Activated T-helper 17 cell treated with anti-CD3 and anti-CD28 coated beads, Interleukin-2, amount 50 U/mL, for 72 hours (primary cell): Measurements from ENCODE around the gene SAMD14. TPM values are rescaled to one million over a fixed set of nuclear protein-coding genes. Genes with fewer than 3 reads are reported as not detected.

Experiments used
- ATAC-seq: fragments of 150-1000 bp; cut with Tn5 transposase; replicated peaks from 2 replicates; pipeline ENCODE4 v1.10.0; 2021; ENCODE audit warnings: mild to moderate bottlenecking, moderate library complexity
- H3K27ac Mint-ChIP-seq: one replicate; pipeline ENCODE4 v1.8.0; 2022; ENCODE audit warnings: mixed read lengths
- H3K27me3 Mint-ChIP-seq: one replicate; pipeline ENCODE4 v1.8.0; 2022; ENCODE audit warnings: mixed read lengths
- H3K36me3 Mint-ChIP-seq: one replicate; pipeline ENCODE4 v1.8.0; 2022; ENCODE audit warnings: low read depth, mild to moderate bottlenecking, mixed read lengths
- H3K4me1 Mint-ChIP-seq: one replicate; pipeline ENCODE4 v1.8.0; 2022; ENCODE audit warnings: mixed read lengths
- H3K4me3 Mint-ChIP-seq: one replicate; pipeline ENCODE4 v1.8.0; 2022; ENCODE audit warnings: mild to moderate bottlenecking, mixed read lengths
- H3K9me3 Mint-ChIP-seq: one replicate; pipeline ENCODE4 v1.8.0; 2022; ENCODE audit warnings: mixed read lengths
- total RNA-seq, 2 donors: library from RNA; stranded (reverse); gene quantifications; one replicate each; pipeline ENCODE4 v1.2.3, GENCODE V29; 2022

The SAMD14 gene
- total RNA-seq, 2 donors from 2014 or later: 0.84 to 6.9 TPM

- Mint-ChIP-seq H3K36me3 (no peaks in the 10 kb centered on the region), H3K4me1 (peaks cover 16% of the 10 kb centered on the region), H3K27me3 (no peaks in the 10 kb centered on the region), H3K9me3 (no peaks in the 10 kb centered on the region), H3K4me3 (peak overlapping the region; percentile 69), H3K27ac (peak overlapping the region; percentile 73)
- peak; percentile 67 for ATAC-seq
These were observed 39.3 kb upstream of the SAMD14 start for GRCh38 chr17:50169121-50169764.

- Mint-ChIP-seq H3K4me3 (peak overlapping the region; percentile 69), H3K9me3 (no peaks in the 10 kb centered on the region), H3K27me3 (no peaks in the 10 kb centered on the region), H3K27ac (peak overlapping the region; percentile 73), H3K4me1 (peaks cover 16% of the 10 kb centered on the region), H3K36me3 (no peaks in the 10 kb centered on the region)
- ATAC-seq: no peak
These were observed 38.4 kb upstream of the SAMD14 start for GRCh38 chr17:50168319-50168718.

DNA sequence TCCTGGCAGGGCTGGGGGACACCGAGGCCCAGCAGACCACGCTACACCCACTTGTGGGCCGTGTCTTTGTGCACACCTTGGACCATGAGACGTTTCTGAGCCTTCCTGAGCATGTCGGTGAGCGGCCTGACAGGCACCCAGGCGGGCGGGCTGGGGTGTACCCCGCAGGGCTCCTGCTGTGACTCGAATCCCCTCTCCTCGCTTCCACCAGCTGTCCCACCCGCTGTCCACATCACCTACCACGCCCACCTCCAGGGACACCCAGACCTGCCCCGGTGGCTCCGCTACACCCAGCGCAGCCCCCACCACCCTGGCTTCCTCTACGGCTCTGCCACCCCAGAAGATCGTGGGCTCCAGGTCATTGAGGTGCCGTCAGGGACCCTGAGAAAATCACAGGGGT, 37.4 kb upstream of the SAMD14 start:
- peaks cover 21% of the 10 kb centered on the region for H3K4me1 Mint-ChIP-seq
- H3K9me3 Mint-ChIP-seq: no peaks in the 10 kb centered on the region
- no peaks in the 10 kb centered on the region for H3K36me3 Mint-ChIP-seq
- H3K27me3 Mint-ChIP-seq: no peaks in the 10 kb centered on the region
- no peak overlapping the region for H3K4me3 Mint-ChIP-seq
- ATAC-seq: no peak
- H3K27ac Mint-ChIP-seq: no peak overlapping the region

GRCh38 chr17:50166518-50167181, 36.7 kb upstream of the SAMD14 start:
- Mint-ChIP-seq H3K27me3 (no peaks in the 10 kb centered on the region), H3K9me3 (no peaks in the 10 kb centered on the region), H3K27ac (no peak overlapping the region), H3K4me1 (peaks cover 28% of the 10 kb centered on the region), H3K4me3 (no peak overlapping the region), H3K36me3 (no peaks in the 10 kb centered on the region)
- no peak for ATAC-seq

GRCh38 chr17:50165867-50166517, 36.0 kb upstream of the SAMD14 start, which contains the start of gene SGCA:
TSS of gene SGCA (plus strand) at chr17:50166005. CDS start at chr17:50166041, 36 bp downstream.
- no peak within 1 kb of the TSS for H3K4me3 Mint-ChIP-seq
- H3K9me3 Mint-ChIP-seq: no peaks in the 10 kb centered on the region
- ATAC-seq: no peak

DNA sequence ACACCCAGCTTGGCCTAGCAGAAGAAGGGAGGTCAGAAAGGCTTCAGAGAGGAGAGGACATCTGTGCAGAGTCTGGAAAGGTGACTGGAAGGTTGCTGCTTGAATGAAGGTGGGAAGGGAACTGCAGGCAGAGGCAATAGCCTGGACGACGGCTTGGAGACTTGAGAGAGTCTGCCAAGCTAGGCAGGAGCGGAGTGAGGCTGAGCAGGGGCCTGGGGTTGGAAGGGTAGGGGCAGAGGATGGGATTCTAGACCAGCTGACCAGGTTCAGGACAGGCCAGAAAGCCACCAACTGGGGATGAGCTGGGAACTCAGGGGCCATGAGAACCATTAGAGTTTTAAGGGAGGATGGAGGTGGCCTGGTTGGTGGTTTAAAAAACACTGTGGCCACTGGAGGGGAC, 35.5 kb upstream of the SAMD14 start:
- H3K27ac Mint-ChIP-seq: no peak overlapping the region
- ATAC-seq: no peak
- no peaks in the 10 kb centered on the region for H3K9me3 Mint-ChIP-seq
- no peak overlapping the region for H3K4me3 Mint-ChIP-seq
- H3K4me1 Mint-ChIP-seq: peaks cover 29% of the 10 kb centered on the region
- no peaks in the 10 kb centered on the region for H3K27me3 Mint-ChIP-seq
- H3K36me3 Mint-ChIP-seq: no peaks in the 10 kb centered on the region

More at GRCh38 chr17:50165867-50166517, 36.0 kb upstream of the SAMD14 start, which contains the start of gene SGCA:
- Mint-ChIP-seq H3K27me3 (no peaks in the 10 kb centered on the region), H3K36me3 (no peaks in the 10 kb centered on the region), H3K4me1 (peaks cover 27% of the 10 kb centered on the region), H3K27ac (no peak within 1 kb of the TSS)

- Mint-ChIP-seq H3K4me1 (peaks cover 29% of the 10 kb centered on the region), H3K9me3 (no peaks in the 10 kb centered on the region), H3K4me3 (no peak overlapping the region), H3K36me3 (no peaks in the 10 kb centered on the region), H3K27ac (no peak overlapping the region), H3K27me3 (no peaks in the 10 kb centered on the region)
- no peak for ATAC-seq
These were observed 35.1 kb upstream of the SAMD14 start for GRCh38 chr17:50165066-50165465.

- ATAC-seq: no peak
- H3K4me3 Mint-ChIP-seq: no peak overlapping the region
- no peaks in the 10 kb centered on the region for H3K9me3 Mint-ChIP-seq
- no peak overlapping the region for H3K27ac Mint-ChIP-seq
- H3K36me3 Mint-ChIP-seq: no peaks in the 10 kb centered on the region
- peaks cover 29% of the 10 kb centered on the region for H3K4me1 Mint-ChIP-seq
- H3K27me3 Mint-ChIP-seq: no peaks in the 10 kb centered on the region
These were observed 34.7 kb upstream of the SAMD14 start for GRCh38 chr17:50164697-50164988.

- peaks cover 24% of the 10 kb centered on the region for H3K4me1 Mint-ChIP-seq
- H3K27me3 Mint-ChIP-seq: no peaks in the 10 kb centered on the region
- no peak overlapping the region for H3K4me3 Mint-ChIP-seq
- ATAC-seq: no peak
- no peaks in the 10 kb centered on the region for H3K9me3 Mint-ChIP-seq
- no peaks in the 10 kb centered on the region for H3K36me3 Mint-ChIP-seq
- H3K27ac Mint-ChIP-seq: peak overlapping the region; percentile 29
These were observed 34.1 kb upstream of the SAMD14 start for GRCh38 chr17:50163843-50164696.

DNA sequence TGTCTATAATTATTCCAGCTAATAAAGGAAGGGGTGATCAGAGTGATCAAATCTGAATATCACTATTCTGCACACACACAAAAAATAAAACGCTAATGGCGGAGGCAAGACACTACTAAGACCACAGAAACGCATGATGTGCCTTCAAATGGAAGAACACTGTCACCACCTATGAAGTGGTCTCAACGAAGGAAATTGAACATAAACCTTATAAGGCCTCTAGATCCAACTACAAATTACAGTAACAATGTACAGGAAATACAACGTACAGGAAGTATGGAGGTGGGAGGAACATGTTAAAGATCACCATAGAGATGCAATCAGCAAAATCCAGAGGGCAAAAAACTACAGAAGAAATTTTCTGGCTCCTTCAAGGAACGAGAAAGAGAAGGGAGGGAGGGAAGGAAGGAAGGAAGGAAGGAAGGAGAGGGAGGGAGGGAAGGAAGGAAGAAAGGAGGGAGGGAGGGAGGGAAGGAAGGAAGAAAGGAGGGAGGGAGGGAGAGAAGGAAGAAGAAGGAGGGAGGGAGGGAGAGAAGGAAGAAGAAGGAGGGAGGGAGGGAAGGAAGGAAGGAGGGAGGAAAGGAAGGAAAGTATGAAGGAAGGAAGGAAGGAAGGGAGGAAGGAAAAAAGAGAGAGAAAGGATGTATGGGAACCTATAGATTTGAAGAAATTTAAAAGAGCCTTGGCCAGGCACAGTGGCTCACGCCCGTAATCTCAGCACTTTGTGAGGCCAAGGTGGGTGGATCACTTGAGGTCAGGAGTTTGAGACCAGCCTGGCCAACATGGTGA, 32.7 kb upstream of the SAMD14 start:
- no peaks in the 10 kb centered on the region for H3K9me3 Mint-ChIP-seq
- H3K27ac Mint-ChIP-seq: peak overlapping the region; percentile 92
- H3K27me3 Mint-ChIP-seq: no peaks in the 10 kb centered on the region
- no peak for ATAC-seq
- H3K36me3 Mint-ChIP-seq: no peaks in the 10 kb centered on the region
- H3K4me1 Mint-ChIP-seq: peaks cover 26% of the 10 kb centered on the region
- H3K4me3 Mint-ChIP-seq: peak overlapping the region; percentile 87

- no peaks in the 10 kb centered on the region for H3K9me3 Mint-ChIP-seq
- no peaks in the 10 kb centered on the region for H3K36me3 Mint-ChIP-seq
- H3K4me1 Mint-ChIP-seq: peaks cover 26% of the 10 kb centered on the region
- H3K27ac Mint-ChIP-seq: peak overlapping the region; percentile 92
- H3K4me3 Mint-ChIP-seq: peak overlapping the region; percentile 87
- no peaks in the 10 kb centered on the region for H3K27me3 Mint-ChIP-seq
- ATAC-seq: no peak
These were observed 31.9 kb upstream of the SAMD14 start for GRCh38 chr17:50161911-50162288.

- H3K4me1 Mint-ChIP-seq: peaks cover 26% of the 10 kb centered on the region
- H3K36me3 Mint-ChIP-seq: no peaks in the 10 kb centered on the region
- no peaks in the 10 kb centered on the region for H3K9me3 Mint-ChIP-seq
- peak overlapping the region; percentile 87 for H3K4me3 Mint-ChIP-seq
- peak; percentile 96 for ATAC-seq
- H3K27ac Mint-ChIP-seq: peak overlapping the region; percentile 92
- H3K27me3 Mint-ChIP-seq: no peaks in the 10 kb centered on the region
These were observed 31.3 kb upstream of the SAMD14 start for GRCh38 chr17:50161023-50161910.

- no peaks in the 10 kb centered on the region for H3K9me3 Mint-ChIP-seq
- no peak overlapping the region for H3K4me3 Mint-ChIP-seq
- peaks cover 26% of the 10 kb centered on the region for H3K4me1 Mint-ChIP-seq
- no peaks in the 10 kb centered on the region for H3K27me3 Mint-ChIP-seq
- no peak for ATAC-seq
- peak overlapping the region; percentile 52 for H3K27ac Mint-ChIP-seq
- H3K36me3 Mint-ChIP-seq: no peaks in the 10 kb centered on the region
These were observed 27.9 kb upstream of the SAMD14 start for GRCh38 chr17:50157891-50158290.
